GM12891 (cell line): ENCODE data around the gene MDGA2.

Experiments used
- PAX5 ChIP-seq: IDR thresholded peaks from 2 replicates; pipeline ENCODE4 v1.6.1; 2011; ENCODE audit warnings: low read length, moderate library complexity, mild to moderate bottlenecking; ENCODE audit not compliant: insufficient read depth, severe bottlenecking
- POLR2A ChIP-seq: IDR thresholded peaks from 2 replicates; pipeline ENCODE4 v1.6.1; 2011; ENCODE audit warnings: low read depth, low read length, control low read depth
- POLR2AphosphoS5 ChIP-seq: IDR thresholded peaks from 2 replicates; pipeline ENCODE4 v1.6.1; 2011; ENCODE audit warnings: low read depth, low read length, control low read depth
- POU2F2 ChIP-seq: IDR thresholded peaks from 2 replicates; pipeline ENCODE4 v1.6.1; 2011; ENCODE audit warnings: low read depth, mild to moderate bottlenecking, control low read depth, low read length, moderate library complexity
- SPI1 ChIP-seq: IDR thresholded peaks from 2 replicates; pipeline ENCODE4 v1.6.1; 2011; ENCODE audit warnings: low read depth, low read length, control low read depth
- TAF1 ChIP-seq: IDR thresholded peaks from 2 replicates; pipeline ENCODE4 v1.6.1; 2011; ENCODE audit warnings: low read depth, low read length, control low read depth

DNA sequence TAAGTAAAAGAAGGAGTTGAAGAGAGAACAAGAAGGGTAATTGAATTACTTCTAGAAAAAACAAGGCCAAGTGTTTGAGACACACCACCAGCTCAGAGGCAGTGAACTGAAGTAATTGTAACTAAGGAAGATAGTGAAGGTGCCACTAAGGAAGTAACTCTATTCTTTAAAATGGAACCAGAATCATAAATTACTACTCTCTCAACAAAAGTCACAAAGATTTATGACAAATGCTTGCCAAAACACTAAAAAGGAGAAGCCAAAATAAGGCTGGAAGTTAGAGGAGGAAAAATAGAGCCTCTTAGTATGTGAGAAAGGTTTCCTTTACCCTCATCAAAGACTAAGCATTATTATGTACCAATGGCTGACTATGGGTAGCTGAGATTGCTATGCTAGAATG is 208.5 kb downstream of the MDGA2 start:
- TF ChIP-seq POLR2A (no peak), SPI1 (no peak), TAF1 (no peak), POLR2AphosphoS5 (no peak), POU2F2 (no peak), PAX5 (no peak)
